A549 (cell line): Measurements from ENCODE around the gene GMIP. TPM values are rescaled to one million over a fixed set of nuclear protein-coding genes. Genes with fewer than 3 reads are reported as not detected.

Experiments used
- ATAC-seq, 2 experiments: fragments of 200-7000 bp in 1 of 2; fragments of >200 bp in 1 of 2; cut with Nextera tagmentation in 1 of 2; cut with Tn5 transposase in 1 of 2; 3 replicates each; pipeline versions ENCODE4 v1.8.0 to v1.9.1; 2018 to 2020; ENCODE audit warnings: mild to moderate bottlenecking in 1 of 2, moderate library complexity in 1 of 2
- CTCF ChIA-PET: fragments of 300-600 bp; sonication (Branson Sonifier 250); formaldehyde crosslinking; extraction: SDS; loops from one replicate; lab custom pipeline; 2021; ENCODE audit warnings: antibody characterized with exemption, inconsistent platforms; lab: Yijun Ruan, JAX
- POLR2A ChIA-PET: fragments of 350-600 bp; formaldehyde crosslinking; extraction: SDS; loops from one replicate; lab custom pipeline; 2021; ENCODE audit warnings: antibody characterized with exemption, inconsistent platforms; lab: Yijun Ruan, JAX
- DNase-seq, 2 experiments: peaks; one replicate each; pipeline versions ENCODE4 v3.0.0 to v3.0.0-alpha.2; 2011 to 2016; ENCODE audit warnings: low read depth in 1 of 2, low spot score in 1 of 2
- FAIRE-seq: peaks from 2 replicates; lab custom pipeline; 2011; peaks lifted over from hg19 to GRCh38; lab: Jason Lieb, UNC
- H3K27ac ChIP-seq, 2 experiments: fragments of >200 bp; sonication (Bioruptor Twin); formaldehyde crosslinking; 3 replicates each; pipeline ENCODE4 v1.5.1; 2016 to 2017
- H3K4me1 ChIP-seq: fragments of >200 bp; sonication (Bioruptor Twin); formaldehyde crosslinking; 3 replicates; pipeline ENCODE4 v1.6.1; 2016
- H3K4me2 ChIP-seq: fragments of >200 bp; sonication (Bioruptor Twin); formaldehyde crosslinking; 3 replicates; pipeline ENCODE4 v1.6.1; 2016
- H3K4me3 ChIP-seq: fragments of >200 bp; sonication (Bioruptor Twin); formaldehyde crosslinking; 3 replicates; pipeline ENCODE4 v1.5.1; 2016
- H3K9me3 ChIP-seq: fragments of >200 bp; sonication (Bioruptor Twin); formaldehyde crosslinking; 3 replicates; pipeline ENCODE4 v1.6.1; 2016
- BCL3 ChIP-seq: fragments of >200 bp; sonication (Bioruptor Twin); formaldehyde crosslinking; IDR thresholded peaks from 3 replicates; pipeline ENCODE4 v1.6.1; 2016
- CBX8 ChIP-seq: fragments of 200-600 bp; sonication (generic); IDR thresholded peaks from 2 replicates; pipeline ENCODE4 v1.6.1; 2016
- CTCF ChIP-seq: fragments of >200 bp; sonication (Bioruptor Twin); formaldehyde crosslinking; IDR thresholded peaks from 3 replicates; pipeline ENCODE4 v1.5.1; 2016
- FOSL2 ChIP-seq, 2 experiments: fragments of 450-650 bp in 1 of 2; fragments of >200 bp in 1 of 2; sonication (Bioruptor Twin) in 1 of 2; formaldehyde crosslinking; IDR thresholded peaks; 2 replicates each; pipeline versions ENCODE4 v1.5.0 to v1.6.1; 2016 to 2020; ENCODE audit warnings: mild to moderate bottlenecking in 1 of 2, moderate library complexity in 1 of 2
- FOXS1 ChIP-seq: fragments of 250-450 bp; sonication (Bioruptor Pico); IDR thresholded peaks from 2 replicates; pipeline ENCODE4 v1.5.0; 2020; ENCODE audit warnings: mild to moderate bottlenecking, moderate library complexity
- HES2 ChIP-seq: fragments of >200 bp; sonication (Bioruptor Twin); formaldehyde crosslinking; IDR thresholded peaks from 2 replicates; pipeline ENCODE4 v1.6.1; 2016
- HEYL ChIP-seq: fragments of 250-450 bp; sonication (Bioruptor Pico); IDR thresholded peaks from 2 replicates; pipeline ENCODE4 v1.8.0; 2021; ENCODE audit warnings: mild to moderate bottlenecking, moderate library complexity
- MAFK ChIP-seq: fragments of 450-650 bp; IDR thresholded peaks from 2 replicates; pipeline ENCODE4 v1.6.1; 2014; ENCODE audit not compliant: partially characterized antibody
- MAZ ChIP-seq: fragments of 150-350 bp; IDR thresholded peaks from 2 replicates; pipeline ENCODE4 v1.6.1; 2014; ENCODE audit warnings: antibody characterized with exemption, low read depth, low read length, borderline replicate concordance
- MYC ChIP-seq: IDR thresholded peaks from 2 replicates; pipeline ENCODE4 v1.6.1; 2012; ENCODE audit warnings: mild to moderate bottlenecking, inconsistent platforms, low read length, improper control_type of control experiment, borderline replicate concordance
- NFE2L2 ChIP-seq: fragments of 150-350 bp; conservative IDR thresholded peaks from 2 replicates; pipeline ENCODE4 v1.6.1; 2014; ENCODE audit warnings: low read length
- NPAS2 ChIP-seq: fragments of 250-450 bp; sonication (Bioruptor Pico); IDR thresholded peaks from 2 replicates; pipeline ENCODE4 v1.8.0; 2022; ENCODE audit warnings: mild to moderate bottlenecking, moderate library complexity, borderline replicate concordance
- NR3C1 ChIP-seq: fragments of >200 bp; sonication (Bioruptor Twin); formaldehyde crosslinking; IDR thresholded peaks from 3 replicates; pipeline ENCODE4 v1.6.1; 2017
- POLR2A ChIP-seq: IDR thresholded peaks from 2 replicates; pipeline ENCODE4 v1.6.1; 2012; ENCODE audit warnings: mild to moderate bottlenecking, low read length
- POLR2AphosphoS2 ChIP-seq: conservative IDR thresholded peaks from 2 replicates; pipeline ENCODE4 v1.6.1; 2012; ENCODE audit warnings: low read length, improper control_type of control experiment, inconsistent platforms
- REST ChIP-seq: fragments of 200-600 bp; sonication (generic); IDR thresholded peaks from 2 replicates; pipeline ENCODE4 v1.6.1; 2016; ENCODE audit warnings: antibody characterized with exemption, mild to moderate bottlenecking, moderate library complexity
- SMC3 ChIP-seq: fragments of >200 bp; sonication (Bioruptor Twin); formaldehyde crosslinking; IDR thresholded peaks from 3 replicates; pipeline ENCODE4 v1.6.1; 2018; ENCODE audit warnings: inconsistent platforms
- TFCP2L1 ChIP-seq: fragments of 250-450 bp; sonication (Bioruptor Pico); IDR thresholded peaks from 2 replicates; pipeline ENCODE4 v1.5.0; 2021; ENCODE audit warnings: mild to moderate bottlenecking
- TP53 ChIP-seq: fragments of 250-450 bp; sonication (Bioruptor Pico); IDR thresholded peaks from 2 replicates; pipeline ENCODE4 v1.5.0; 2021; ENCODE audit warnings: mild to moderate bottlenecking, moderate library complexity
- WGBS: methylation state at CpG from one replicate; pipeline ENCODE4 v1.1.6; 2017; ENCODE audit errors: missing lambda C conversion rate; 5-methylcytosine and 5-hydroxymethylcytosine counted together
- polyA plus RNA-seq, 4 experiments: library from polyadenylated mRNA; depleted of rRNA in 3 of 4; stranded (reverse); fragments of >200 nt; fragmentation: RNase III in 1 of 4; extraction: RNeasy Plus Mini Kit Qiagen cat#74134 plus additional on column Dnase treatment in 1 of 4; gene quantifications; 2 replicates in 3 of 4; 3 replicates in 1 of 4; pipeline ENCODE4 v1.2.3, GENCODE V29; 2011 to 2017

GMIP gene
- polyA plus RNA-seq, 2 of the 4 experiments (the other 2 are of a cell fraction): 1.4 to 4.1 TPM

GRCh38 chr19:19654441-19654840 is 11.0 kb upstream of the GMIP start (continued):
- TF ChIP-seq REST (no peak), MYC (no peak)

GRCh38 chr19:19653597-19654147 is 10.2 kb upstream of the GMIP start:
- TF ChIP-seq NFE2L2: no peak
- no peak for TF ChIP-seq TP53
- TF ChIP-seq CBX8: no peak
- TF ChIP-seq HES2: no peak
- TF ChIP-seq, all 56 proteins: peak for 0
- H3K27ac ChIP-seq: no peak overlapping the region
- CTCF ChIA-PET: interaction anchor here (1.1 to 4.7 kb wide), 3 partner anchors 8 to 121 kb away, joined by 3 to 28 read pairs (median 8); partner anchors contain the start of gene GMIP
- ATAC-seq (no peak), DNase-seq (no peak), FAIRE-seq (no peak)
- no peaks in the 10 kb centered on the region for H3K4me1 ChIP-seq
- WGBS: 89% methylated on average over 17 of the region's 23 CpGs
- H3K4me2 ChIP-seq: no peak overlapping the region
- H3K4me3 ChIP-seq: no peak overlapping the region
- no peaks in the 10 kb centered on the region for H3K9me3 ChIP-seq
- POLR2A ChIA-PET: no interaction called here

- DNase-seq: no peak
- no peak for FAIRE-seq
- WGBS: 90% methylated on average over 11 of the region's 24 CpGs
- no peak for ATAC-seq
- H3K4me1 ChIP-seq: no peaks in the 10 kb centered on the region
- ChIA-PET CTCF (interaction anchor here (1.1 to 4.7 kb wide), 3 partner anchors 8 to 121 kb away, joined by 3 to 28 read pairs (median 17); partner anchors contain the start of gene GMIP), POLR2A (no interaction called here)
- no peaks in the 10 kb centered on the region for H3K9me3 ChIP-seq
- H3K27ac ChIP-seq: no peak overlapping the region
- H3K4me2 ChIP-seq: no peak overlapping the region
- TF ChIP-seq FOXS1 (CRISPR knock-in tag) (no peak), NR3C1 (no peak), HEYL (CRISPR knock-in tag) (no peak), BCL3 (no peak), TP53 (no peak), POLR2AphosphoS2 (no peak), NPAS2 (no peak), POLR2A (no peak), MAZ (no peak), TFCP2L1 (no peak)
- H3K4me3 ChIP-seq: no peak overlapping the region
Measured at GRCh38 chr19:19652482-19653295, 9.2 kb upstream of the GMIP start.

GRCh38 chr19:19651076-19651475 is 7.6 kb upstream of the GMIP start:
- Histone ChIP-seq H3K9me3 (no peaks in the 10 kb centered on the region), H3K27ac (no peak overlapping the region), H3K4me1 (no peaks in the 10 kb centered on the region), H3K4me3 (no peak overlapping the region), H3K4me2 (no peak overlapping the region)
- TF ChIP-seq SMC3 (no peak), FOSL2 (IDR thresholded peaks at IDR 0.05) (no peak), FOSL2 (CRISPR knock-in tag; IDR thresholded peaks at IDR 0.05) (no peak), MAFK (no peak), CTCF (no peak)
- WGBS: 88% methylated on average over 7 of the region's 13 CpGs
- no peak for DNase-seq
- FAIRE-seq: no peak
- ChIA-PET POLR2A (no interaction called here), CTCF (interaction anchor here (1.4 to 3.7 kb wide), 2 partner anchors 8 to 119 kb away, joined by 4 to 17 read pairs; no protein-coding TSS in a partner anchor)
- ATAC-seq: no peak
